Kasumi-1 (cell line): ENCODE results near the gene PITPNM3.

Experiments
- DNase-seq, 2 experiments: peaks; one replicate each; lab custom pipeline; 2025; lab: John Stamatoyannopoulos, UW

The PITPNM3 gene

GRCh38 chr17:6479622-6480302, 76.6 kb downstream of the PITPNM3 start:
- DNase-seq, result no peak

GRCh38 chr17:6478486-6478885, 77.9 kb downstream of the PITPNM3 start:
- DNase-seq, result no peak

- no peak for DNase-seq
These were observed 78.4 kb downstream of the PITPNM3 start for GRCh38 chr17:6477831-6478383.

GRCh38 chr17:6476810-6477179, 79.6 kb downstream of the PITPNM3 start:
- no peak for DNase-seq

- DNase-seq, result no peak
These were observed 80.1 kb downstream of the PITPNM3 start for GRCh38 chr17:6476076-6476809.

- no peak for DNase-seq
These were observed 80.9 kb downstream of the PITPNM3 start for GRCh38 chr17:6475411-6475810.

GRCh38 chr17:6474906-6475305, 81.4 kb downstream of the PITPNM3 start:
- no peak for DNase-seq

GRCh38 chr17:6474376-6474775, 82.0 kb downstream of the PITPNM3 start:
- DNase-seq, result no peak

- peak; percentile 15 to 20 for DNase-seq
These were observed 83.1 kb downstream of the PITPNM3 start for GRCh38 chr17:6473128-6473767.

GRCh38 chr17:6472517-6472916, 83.8 kb downstream of the PITPNM3 start:
- DNase-seq, result no peak

- peak; percentile 6 to 15 for DNase-seq
These were observed 84.6 kb downstream of the PITPNM3 start for GRCh38 chr17:6471531-6472465.

- DNase-seq, result no peak
These were observed 85.4 kb downstream of the PITPNM3 start for GRCh38 chr17:6470751-6471521.

- DNase-seq, result no peak
These were observed 86.1 kb downstream of the PITPNM3 start for GRCh38 chr17:6470146-6470718.

GRCh38 chr17:6468051-6468790, 88.1 kb downstream of the PITPNM3 start:
- no peak for DNase-seq

- DNase-seq, result no peak
These were observed 88.8 kb downstream of the PITPNM3 start for GRCh38 chr17:6467567-6467966.

- no peak for DNase-seq
These were observed 91.0 kb downstream of the PITPNM3 start for GRCh38 chr17:6465206-6466003.

GRCh38 chr17:6464446-6465041, 91.8 kb downstream of the PITPNM3 start:
- no peak for DNase-seq

GRCh38 chr17:6463616-6464445, 92.5 kb downstream of the PITPNM3 start:
- DNase-seq, result no peak
